ENCODE data around the gene ZBTB20. TPM values are rescaled to one million over a fixed set of nuclear protein-coding genes. Genes with fewer than 3 reads are reported as not detected.

The ZBTB20 gene
- total and polyA plus RNA-seq, 8 donors, result 0.15 to 149 (median 38.5) TPM

DNA sequence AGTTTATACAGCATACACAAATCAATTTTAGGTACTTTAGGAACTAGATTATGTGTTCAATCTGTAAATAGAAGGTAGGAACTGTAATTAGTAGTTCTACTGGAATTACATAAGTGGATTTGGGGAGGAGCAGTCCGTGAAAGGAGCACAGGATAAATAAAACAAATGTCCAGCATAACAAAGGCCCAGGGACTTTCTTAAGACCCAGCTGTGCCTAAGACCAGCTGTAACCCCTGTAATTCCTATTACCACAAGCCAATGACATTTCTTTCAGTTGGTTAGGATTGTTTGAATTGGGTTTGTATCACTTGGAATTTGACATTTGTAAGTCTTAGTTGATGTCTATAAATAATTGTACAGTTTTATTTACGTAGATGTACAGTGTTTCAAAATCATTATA is 4.8 kb upstream of the ZBTB20 start:
- WGBS, 5 donors, result 62 to 76% (median 68%) methylated on average over 2 of the region's 2 CpGs
- no peak overlapping the region for H3K27ac ChIP-seq

GRCh38 chr3:115148142-115148790 is 1.2 kb upstream of the ZBTB20 start:
- Histone ChIP-seq H3K27ac (peak overlapping the region; percentile 98 to 100 (median 99)), H3K27me3 (no peaks in the 10 kb centered on the region), H3K4me1 (peaks cover 0 to 27% (median 18%) of the 10 kb centered on the region in 4 donors), H3K36me3 (no peaks in the 10 kb centered on the region), H3K4me3 (peak overlapping the region; percentile 67 to 92 (median 82)), H3K9me3 (no peaks in the 10 kb centered on the region)
- intact Hi-C loops (cut with DNase I; ENCODE audit: low total_unique reads), result no loop called here
- WGBS, 5 donors, result 1 to 2% (median 1%) methylated on average over 20 of the region's 20 CpGs
- DNase-seq, result peak in 1 of 2 donors; percentile 31
- TF ChIP-seq POLR2A (IDR thresholded peaks at IDR 0.05) (peak in 1 of 4 donors; percentile 7), CTCF (IDR thresholded peaks at IDR 0.05) (no peak)

More for the DNA sequence above, 4.8 kb upstream of the ZBTB20 start:
- DNase-seq, result no peak
- TF ChIP-seq EP300 (IDR thresholded peaks at IDR 0.05), result no peak
- TF ChIP-seq CTCF (IDR thresholded peaks at IDR 0.05), result no peak
- no peak for TF ChIP-seq POLR2AphosphoS5 (IDR thresholded peaks at IDR 0.05)
- no peak for TF ChIP-seq POLR2A (IDR thresholded peaks at IDR 0.05)
- Histone ChIP-seq H3K4me3 (no peak overlapping the region), H3K9me3 (no peaks in the 10 kb centered on the region), H3K4me1 (peaks cover 0 to 11% (median 9%) of the 10 kb centered on the region in 4 donors), H3K36me3 (no peaks in the 10 kb centered on the region), H3K27me3 (no peaks in the 10 kb centered on the region)
- intact Hi-C loops (cut with DNase I; ENCODE audit: low total_unique reads), result no loop called here

- Histone ChIP-seq H3K27ac (peak overlapping the region; percentile 98 to 100 (median 99)), H3K4me3 (peak overlapping the region; percentile 73 to 92 (median 83)), H3K4me1 (peaks cover 0 to 27% (median 18%) of the 10 kb centered on the region in 4 donors), H3K9me3 (no peaks in the 10 kb centered on the region), H3K27me3 (no peaks in the 10 kb centered on the region), H3K36me3 (no peaks in the 10 kb centered on the region)
- WGBS, 5 donors, result 0 to 1% (median 1%) methylated on average over 48 to 54 of the region's 54 CpGs
- DNase-seq, result peak; percentile 98 to 100
- intact Hi-C loops (cut with DNase I; ENCODE audit: low total_unique reads), result no loop called here
- TF ChIP-seq EP300 (IDR thresholded peaks at IDR 0.05) (no peak), POLR2AphosphoS5 (IDR thresholded peaks at IDR 0.05) (peak; percentile 66 to 89 (median 84)), POLR2A (IDR thresholded peaks at IDR 0.05) (peak in 2 of 4 donors; percentile 53 to 88)
These were observed 447 bp upstream of the ZBTB20 start for GRCh38 chr3:115147329-115148141.

DNA sequence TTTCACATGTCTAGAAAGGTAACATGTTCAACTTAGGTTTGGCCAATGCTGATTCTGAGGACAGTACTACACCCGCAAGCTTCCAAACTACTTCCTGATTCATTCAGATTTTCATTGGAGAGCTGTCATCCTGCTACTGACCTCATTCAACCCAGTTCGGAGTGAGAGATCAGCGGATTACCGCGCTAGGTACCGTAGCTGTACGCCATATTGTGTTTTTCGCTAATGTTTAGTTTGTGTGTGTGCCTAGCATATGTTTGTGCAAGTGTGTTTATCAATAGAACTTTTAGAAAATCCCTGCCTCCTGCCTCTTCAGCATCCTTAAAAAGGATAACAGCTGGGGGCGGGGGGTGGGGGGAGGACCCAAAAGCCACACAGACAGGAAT is 1.1 kb downstream of the ZBTB20 start:
- Histone ChIP-seq H3K4me3 (peak overlapping the region; percentile 73 to 92 (median 83)), H3K4me1 (peaks cover 0 to 36% (median 19%) of the 10 kb centered on the region in 4 donors), H3K27me3 (no peaks in the 10 kb centered on the region), H3K36me3 (no peaks in the 10 kb centered on the region), H3K27ac (peak overlapping the region; percentile 98 to 100 (median 99)), H3K9me3 (no peaks in the 10 kb centered on the region)
- DNase-seq, result peak; percentile 31 to 89
- peak; percentile 26 to 92 (median 79) for TF ChIP-seq POLR2AphosphoS5 (IDR thresholded peaks at IDR 0.05)
- no peak for TF ChIP-seq CTCF (IDR thresholded peaks at IDR 0.05)
- WGBS, 5 donors, result 0 to 2% (median 1%) methylated on average over 9 of the region's 9 CpGs
- intact Hi-C loops (cut with DNase I; ENCODE audit: low total_unique reads), result no loop called here

Data from stomach (tissue), 9 donors.